Fibroblast of mammary gland (primary cell): Measurements from ENCODE around the gene SAFB.

Experiments
- DNase-seq: peaks from one replicate; pipeline ENCODE4 v3.0.0-alpha.2; 2010; ENCODE audit warnings: low read depth
- H3K4me3 ChIP-seq: 2 replicates; pipeline ENCODE4 v1.5.1; 2011; ENCODE audit warnings: low read depth, mild to moderate bottlenecking, low read length, moderate library complexity; ENCODE audit not compliant: control insufficient read depth
- CTCF ChIP-seq: conservative IDR thresholded peaks from 2 replicates; pipeline ENCODE4 v1.5.1; 2011; ENCODE audit warnings: low read depth, low read length, inconsistent platforms; ENCODE audit not compliant: control insufficient read depth, insufficient read depth

The SAFB gene

GRCh38 chr19:5648464-5648863, 25.6 kb downstream of the SAFB start:
- TF ChIP-seq CTCF: no peak
- no peak for DNase-seq
- H3K4me3 ChIP-seq: no peak overlapping the region

- TF ChIP-seq CTCF: no peak
- DNase-seq: no peak
- H3K4me3 ChIP-seq: no peak overlapping the region
These were observed 28.5 kb downstream of the SAFB start for GRCh38 chr19:5651361-5651760.

GRCh38 chr19:5652261-5652660, 29.4 kb downstream of the SAFB start:
- DNase-seq: no peak
- no peak for TF ChIP-seq CTCF
- H3K4me3 ChIP-seq: no peak overlapping the region

GRCh38 chr19:5654931-5655330, 32.0 kb downstream of the SAFB start:
- no peak for DNase-seq
- no peak overlapping the region for H3K4me3 ChIP-seq
- no peak for TF ChIP-seq CTCF

GRCh38 chr19:5655412-5655811, 32.5 kb downstream of the SAFB start:
- DNase-seq: no peak
- TF ChIP-seq CTCF: no peak
- no peak overlapping the region for H3K4me3 ChIP-seq

GRCh38 chr19:5661483-5661882, 38.6 kb downstream of the SAFB start:
- TF ChIP-seq CTCF: no peak
- no peak overlapping the region for H3K4me3 ChIP-seq
- DNase-seq: no peak

GRCh38 chr19:5663904-5664303, 41.0 kb downstream of the SAFB start:
- TF ChIP-seq CTCF: no peak
- no peak for DNase-seq
- no peak overlapping the region for H3K4me3 ChIP-seq
